ENCODE results near the gene SPRR1A.

Gene SPRR1A, protein sequence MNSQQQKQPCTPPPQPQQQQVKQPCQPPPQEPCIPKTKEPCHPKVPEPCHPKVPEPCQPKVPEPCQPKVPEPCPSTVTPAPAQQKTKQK

GRCh38 chr1:152983743-152984142 is at the start of gene SPRR1A:
TSS of gene SPRR1A (plus strand) at chr1:152984081. CDS start at chr1:152985231, 1,150 bp downstream.
- no peak for DNase-seq (ENCODE audit: low read depth)

- no peak for DNase-seq (ENCODE audit: low read depth)
Measured at GRCh38 chr1:152940614-152941013, 43.3 kb upstream of the SPRR1A start.

DNA sequence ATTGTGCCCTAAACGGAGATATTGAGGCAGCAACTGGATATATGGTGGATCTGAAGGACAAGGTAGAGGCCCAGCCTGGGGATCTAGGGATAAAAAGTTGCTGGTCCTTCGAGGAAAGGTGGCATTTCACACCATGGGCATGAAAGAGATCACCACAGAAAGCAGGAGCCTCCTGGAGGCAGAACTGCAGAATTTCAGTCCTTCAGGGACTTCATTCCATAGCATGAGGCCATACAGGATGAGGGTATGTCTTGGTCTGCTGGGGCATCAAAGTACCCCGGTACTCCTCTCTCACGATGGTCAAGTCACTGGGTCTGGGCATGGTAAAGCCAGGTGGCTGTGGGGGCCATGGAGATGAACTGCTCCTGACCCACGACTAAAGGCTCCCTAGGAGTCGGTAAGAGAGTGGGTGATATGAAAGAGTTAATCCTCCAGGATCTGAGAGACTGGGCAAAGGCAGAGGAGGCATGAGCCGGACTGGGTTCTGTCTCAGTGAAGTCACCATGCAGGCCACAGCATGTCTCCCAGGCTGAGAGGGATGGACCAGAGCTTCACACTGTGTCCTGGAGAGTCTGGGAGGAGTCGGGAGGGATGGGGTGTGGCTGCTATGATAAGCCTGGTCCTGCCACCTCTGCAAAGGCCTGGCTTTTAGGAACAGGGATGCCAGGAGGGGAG is 42.7 kb upstream of the SPRR1A start:
- no peak for DNase-seq (ENCODE audit: low read depth)

- no peak for DNase-seq (ENCODE audit: low read depth)
Measured at GRCh38 chr1:152942161-152942560, 41.7 kb upstream of the SPRR1A start.

- DNase-seq (ENCODE audit: low read depth) = no peak
Measured at GRCh38 chr1:152946248-152946647, 37.6 kb upstream of the SPRR1A start.

GRCh38 chr1:152946651-152947256 is 37.1 kb upstream of the SPRR1A start, which contains the start of gene SPRR5:
TSS of gene SPRR5 (plus strand) at chr1:152947206. CDS start at chr1:152948555, 1,349 bp downstream.
- no peak for DNase-seq (ENCODE audit: low read depth)

DNA sequence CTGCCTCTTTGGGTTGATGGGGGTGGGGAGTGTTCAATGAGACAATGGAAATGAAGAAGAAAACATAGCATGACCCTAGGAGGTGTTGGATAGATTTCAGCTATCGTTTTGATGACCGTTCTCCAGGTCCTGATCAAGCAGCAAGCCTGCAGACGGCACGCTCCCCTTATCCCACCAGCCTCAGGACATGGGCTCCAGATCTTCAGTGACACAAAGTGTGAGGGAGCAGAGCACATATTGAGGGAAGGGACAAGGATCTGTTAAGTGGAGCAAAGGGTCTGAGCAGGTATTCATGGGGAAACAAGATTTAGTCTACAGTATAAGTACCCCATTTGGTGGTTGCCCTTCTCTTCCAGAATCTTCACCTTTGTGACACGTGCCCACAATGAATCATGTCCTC is 32.2 kb upstream of the SPRR1A start:
- DNase-seq (ENCODE audit: low read depth) = no peak

DNA sequence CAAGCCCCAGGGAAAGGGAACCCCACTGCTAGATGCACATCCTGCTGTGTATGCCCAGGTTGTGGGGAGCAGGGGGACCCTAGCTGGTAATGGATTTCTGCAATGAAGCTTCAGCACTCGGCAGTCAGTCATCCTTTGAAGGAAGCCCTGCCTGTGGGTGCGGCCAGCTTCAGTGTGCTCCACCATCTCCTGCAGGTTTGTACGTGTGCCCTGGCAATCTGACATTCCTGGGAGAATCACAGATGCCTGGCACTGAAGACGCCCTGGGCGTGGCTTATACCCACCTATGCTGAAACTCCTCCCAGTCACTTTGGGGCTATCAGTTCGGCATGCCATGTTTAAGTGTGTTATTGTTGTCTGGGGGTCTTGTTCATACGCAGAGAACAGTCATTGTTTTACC is 30.1 kb upstream of the SPRR1A start:
- no peak for DNase-seq (ENCODE audit: low read depth)

DNA sequence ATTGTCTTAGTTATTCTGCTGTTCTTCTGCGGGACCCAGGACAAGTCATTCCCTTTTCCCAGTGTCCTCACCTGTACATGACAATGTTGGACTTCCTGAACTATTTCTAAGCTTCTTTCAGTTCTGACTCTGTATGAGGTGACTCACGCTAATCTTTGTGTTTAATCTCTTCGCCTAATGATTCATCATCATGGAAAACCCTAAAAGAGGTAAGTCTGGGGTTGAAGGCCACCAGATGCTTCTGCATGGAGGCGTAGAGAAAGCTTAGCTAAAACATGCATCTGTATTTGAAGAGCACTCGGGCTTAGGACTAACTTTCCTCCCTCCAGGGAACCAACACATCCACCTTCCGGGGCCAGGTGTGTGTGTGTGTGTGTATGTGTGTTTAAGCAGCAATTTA is 29.4 kb upstream of the SPRR1A start:
- DNase-seq (ENCODE audit: low read depth) = no peak

DNA sequence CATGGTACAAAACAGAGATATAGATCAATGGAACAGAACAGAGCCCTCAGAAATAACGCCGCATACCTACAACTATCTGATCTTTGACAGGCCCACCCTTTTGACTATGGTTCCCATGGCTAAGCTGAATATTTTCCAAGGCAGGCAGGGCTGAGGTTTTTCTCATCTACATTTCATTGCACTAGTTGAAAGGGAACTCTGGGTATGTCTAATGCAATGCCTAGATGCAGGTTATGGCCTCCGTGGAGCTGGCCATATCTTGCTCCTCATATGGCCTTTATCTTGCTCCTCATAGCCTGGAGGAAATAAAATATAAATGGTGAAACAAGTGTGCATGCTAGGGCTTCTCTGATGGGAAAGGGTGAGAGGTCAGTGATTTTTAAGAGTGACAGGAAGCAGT is 26.3 kb upstream of the SPRR1A start:
- no peak for DNase-seq (ENCODE audit: low read depth)

- DNase-seq (ENCODE audit: low read depth) = no peak
Measured at GRCh38 chr1:152959273-152959672, 24.6 kb upstream of the SPRR1A start.

DNA sequence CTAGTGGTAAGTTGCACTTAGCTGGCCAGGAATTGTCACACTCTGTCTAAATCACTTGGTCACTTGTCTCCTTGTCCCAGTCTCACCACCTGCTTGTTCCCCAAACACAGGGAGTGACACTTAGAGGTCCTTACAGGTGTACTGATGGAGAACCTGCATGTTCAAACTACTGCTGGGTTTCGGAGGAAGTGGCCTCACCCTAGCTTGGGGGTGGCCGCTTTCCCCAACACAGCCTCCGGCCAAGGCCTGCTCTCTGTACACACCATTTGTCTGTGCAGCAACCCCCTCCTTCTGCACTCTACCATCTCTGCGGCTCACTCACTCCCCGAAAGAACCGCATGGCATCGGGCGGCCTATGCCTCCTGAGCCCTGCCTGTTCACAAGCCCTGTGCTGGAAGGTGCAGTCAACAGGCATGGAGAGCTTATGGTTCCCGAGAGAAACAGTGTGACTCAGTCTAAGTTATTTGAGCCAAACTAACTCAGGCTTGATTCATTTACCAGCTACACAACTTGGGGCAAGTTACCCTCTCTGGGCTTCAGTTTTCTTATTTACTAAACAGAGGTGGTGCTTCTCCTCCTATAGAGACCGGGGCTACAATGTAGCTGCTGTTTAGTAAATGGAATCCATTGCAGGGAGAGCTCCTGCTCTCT is 24.0 kb upstream of the SPRR1A start:
- DNase-seq (ENCODE audit: low read depth) = no peak

DNA sequence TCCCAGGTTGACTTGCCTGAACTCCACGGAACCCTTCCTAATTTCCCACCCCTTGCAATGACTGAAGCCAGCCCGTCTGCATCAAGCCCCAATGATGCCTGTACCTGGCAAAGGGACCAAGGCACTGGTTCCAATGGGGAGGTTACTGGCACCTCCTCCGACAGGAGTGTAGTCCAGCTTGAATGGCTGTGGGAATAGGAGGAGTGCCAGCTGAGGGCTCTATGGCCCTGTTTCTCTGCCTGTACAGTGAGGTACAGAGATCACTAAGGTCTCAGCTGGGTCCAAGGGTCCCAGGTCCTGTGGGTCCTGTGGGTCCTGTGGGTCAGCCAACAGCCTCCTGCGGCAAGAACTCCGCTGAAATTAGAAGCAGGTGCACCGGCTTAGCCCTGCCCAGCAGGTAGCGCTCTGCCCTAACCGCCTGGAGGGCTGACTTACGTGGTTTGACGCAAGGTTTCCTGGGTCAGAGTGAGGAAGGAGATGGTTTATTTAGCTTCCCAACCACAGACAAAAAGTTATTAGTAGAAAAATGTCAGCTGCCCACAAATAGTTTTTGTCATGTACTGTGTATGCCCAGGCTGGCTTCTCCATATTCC is 23.3 kb upstream of the SPRR1A start:
- DNase-seq (ENCODE audit: low read depth) = no peak

DNA sequence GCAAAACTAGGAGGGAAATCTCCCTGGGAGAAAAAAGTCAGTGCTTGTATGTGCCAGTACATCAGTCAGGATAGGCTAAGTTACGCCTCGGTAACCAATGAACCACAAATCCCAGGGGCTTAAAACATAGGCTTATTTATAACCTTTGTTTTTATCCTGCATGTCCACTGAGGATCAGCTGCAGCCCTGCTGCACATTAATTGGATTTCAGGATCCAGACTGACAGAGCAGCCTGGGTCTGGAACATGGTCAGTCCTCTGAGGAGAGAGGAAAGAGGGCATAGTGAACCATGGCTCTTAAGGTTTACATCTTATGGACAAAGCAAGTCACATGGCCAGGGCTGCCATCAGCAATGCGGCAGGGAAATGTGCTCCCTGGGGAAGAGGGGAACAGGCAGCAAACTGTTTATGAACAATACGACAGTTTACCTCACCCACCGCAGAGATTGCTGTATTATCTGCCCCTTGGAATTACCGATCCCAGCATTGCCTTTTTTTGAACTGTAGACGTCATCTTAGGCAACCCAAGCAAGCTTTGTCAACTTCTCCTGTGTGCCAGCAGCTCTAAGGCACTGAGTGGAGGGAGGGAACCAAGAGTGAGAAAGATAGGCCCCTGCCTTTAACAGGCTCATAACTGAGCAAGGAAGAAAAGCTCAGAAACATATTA is 22.5 kb upstream of the SPRR1A start:
- no peak for DNase-seq (ENCODE audit: low read depth)

DNA sequence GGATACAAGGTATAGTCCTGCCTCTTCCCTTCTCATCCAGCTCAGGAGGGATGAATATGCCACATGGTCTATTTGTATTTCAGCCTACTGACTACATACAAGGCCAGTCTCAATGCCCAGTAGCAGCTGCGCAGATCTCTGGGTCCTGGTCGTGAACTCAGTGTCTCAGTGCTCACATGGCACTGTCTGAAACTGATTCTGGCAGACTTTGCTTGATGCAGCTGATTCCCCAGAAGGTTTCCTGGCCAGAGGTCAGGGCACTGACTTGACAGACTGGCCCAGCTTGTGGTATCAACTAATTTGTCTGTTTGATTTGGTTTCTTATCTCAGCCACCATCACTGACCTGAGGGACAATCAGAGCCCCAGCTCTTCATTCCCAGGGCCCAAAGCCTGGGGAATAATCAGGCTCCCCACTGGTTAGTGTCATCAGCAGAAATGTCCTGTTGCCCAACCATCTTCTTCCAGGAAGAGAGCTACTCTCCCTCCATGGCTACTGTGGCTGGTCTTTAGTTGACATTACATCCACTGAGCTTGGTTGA is 20.9 kb upstream of the SPRR1A start:
- no peak for DNase-seq (ENCODE audit: low read depth)

DNA sequence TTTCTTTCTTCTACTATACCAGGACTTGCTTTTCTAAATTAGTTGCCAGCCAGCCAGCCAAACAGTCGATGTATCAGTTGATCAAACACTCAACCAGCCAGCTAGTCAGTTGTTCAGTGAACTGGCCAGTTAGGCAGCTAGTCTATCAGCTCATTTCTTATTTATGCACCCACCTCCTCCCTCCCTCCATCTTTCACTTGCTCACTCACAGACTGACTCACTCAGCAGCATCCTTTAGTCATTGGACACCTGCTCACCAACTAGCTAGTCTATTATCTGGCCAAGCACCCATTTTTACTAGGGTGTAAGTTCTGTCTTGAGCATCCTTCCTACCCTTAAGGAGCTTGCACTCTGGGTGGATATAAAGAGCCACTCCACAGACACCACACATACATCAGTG is 19.3 kb upstream of the SPRR1A start:
- no peak for DNase-seq (ENCODE audit: low read depth)

- DNase-seq (ENCODE audit: low read depth) = no peak
Measured at GRCh38 chr1:152965853-152966252, 18.0 kb upstream of the SPRR1A start.

- no peak for DNase-seq (ENCODE audit: low read depth)
Measured at GRCh38 chr1:152967201-152967600, 16.7 kb upstream of the SPRR1A start.

GRCh38 chr1:152968248-152968647 is 15.6 kb upstream of the SPRR1A start:
- no peak for DNase-seq (ENCODE audit: low read depth)

DNA sequence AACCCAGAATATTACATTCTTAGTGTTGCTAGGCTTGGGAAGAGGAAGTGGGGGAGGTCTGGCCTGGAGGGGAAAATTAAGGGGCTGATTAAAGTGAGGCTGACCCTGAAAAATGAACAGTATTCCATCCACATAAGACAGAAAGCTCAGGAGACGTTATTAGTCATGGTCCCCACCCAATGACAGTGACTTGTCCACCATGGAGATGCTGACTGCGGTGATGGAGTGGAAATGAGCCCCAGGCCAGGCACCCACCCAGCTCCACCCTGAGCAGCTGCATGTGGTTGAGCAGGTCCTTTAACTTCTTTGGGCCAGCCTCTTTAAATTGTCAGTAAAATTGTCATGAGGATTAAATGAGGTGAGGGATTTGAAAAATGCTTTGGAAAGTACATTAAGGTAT is 14.8 kb upstream of the SPRR1A start:
- DNase-seq (ENCODE audit: low read depth) = no peak

- no peak for DNase-seq (ENCODE audit: low read depth)
Measured at GRCh38 chr1:152970495-152970894, 13.4 kb upstream of the SPRR1A start, which contains the start of gene SPRR4. TSS of gene SPRR4 (plus strand) at chr1:152970648. CDS start at chr1:152971891, 1,243 bp downstream.
